HEK293 (cell line): Measurements from ENCODE around the gene MMP19.

ENCODE experiments used
- EGR2 ChIP-seq: fragments of 450-650 bp; formaldehyde crosslinking; IDR thresholded peaks from 2 replicates; pipeline ENCODE4 v1.5.1; 2016; ENCODE audit warnings: low read depth, missing biosample characterization, missing genetic modification characterization
- HOXA7 ChIP-seq: sonication (generic); formaldehyde crosslinking; IDR thresholded peaks from 2 replicates; pipeline ENCODE4 v1.8.1; 2022; ENCODE audit warnings: missing genetic modification reagents, borderline replicate concordance
- KLF16 ChIP-seq: fragments of 450-650 bp; formaldehyde crosslinking; IDR thresholded peaks from 2 replicates; pipeline ENCODE4 v1.5.1; 2017; ENCODE audit warnings: missing biosample characterization, missing genetic modification characterization
- OVOL3 ChIP-seq: fragments of 450-650 bp; formaldehyde crosslinking; IDR thresholded peaks from 2 replicates; pipeline ENCODE4 v1.5.1; 2016; ENCODE audit warnings: missing biosample characterization, missing genetic modification characterization
- PRDM10 ChIP-seq: fragments of 450-650 bp; formaldehyde crosslinking; IDR thresholded peaks from 2 replicates; pipeline ENCODE4 v1.5.1; 2016; ENCODE audit warnings: missing biosample characterization, missing genetic modification characterization
- SP3 ChIP-seq: fragments of 450-650 bp; formaldehyde crosslinking; IDR thresholded peaks from 2 replicates; pipeline ENCODE4 v1.5.1; 2016; ENCODE audit warnings: missing biosample characterization, missing genetic modification characterization
- TSHZ1 ChIP-seq: fragments of 450-650 bp; formaldehyde crosslinking; IDR thresholded peaks from 2 replicates; pipeline ENCODE4 v1.5.1; 2016; ENCODE audit warnings: missing biosample characterization, missing genetic modification characterization, borderline replicate concordance
- ZBTB10 ChIP-seq: fragments of 450-650 bp; formaldehyde crosslinking; IDR thresholded peaks from 2 replicates; pipeline ENCODE4 v1.5.1; 2016; ENCODE audit warnings: missing biosample characterization, missing genetic modification characterization
- ZBTB11 ChIP-seq: fragments of 450-650 bp; formaldehyde crosslinking; conservative IDR thresholded peaks from 2 replicates; pipeline ENCODE4 v1.5.1; 2016; ENCODE audit warnings: low read depth, missing biosample characterization, missing genetic modification characterization
- ZBTB17 ChIP-seq: fragments of 450-650 bp; formaldehyde crosslinking; IDR thresholded peaks from 2 replicates; pipeline ENCODE4 v1.5.1; 2016; ENCODE audit warnings: missing biosample characterization, missing genetic modification characterization
- ZEB2 ChIP-seq: fragments of 450-650 bp; formaldehyde crosslinking; IDR thresholded peaks from 2 replicates; pipeline ENCODE4 v1.5.1; 2016; ENCODE audit warnings: missing biosample characterization, missing genetic modification characterization
- ZNF157 ChIP-seq: fragments of 450-650 bp; formaldehyde crosslinking; IDR thresholded peaks from 2 replicates; pipeline ENCODE4 v1.5.1; 2016; ENCODE audit warnings: missing biosample characterization, missing genetic modification characterization
- ZNF174 ChIP-seq: fragments of 450-650 bp; formaldehyde crosslinking; IDR thresholded peaks from 2 replicates; pipeline ENCODE4 v1.5.0; 2017; ENCODE audit warnings: missing biosample characterization, mild to moderate bottlenecking, missing genetic modification characterization
- ZNF202 ChIP-seq: fragments of 450-650 bp; formaldehyde crosslinking; IDR thresholded peaks from 2 replicates; pipeline ENCODE4 v1.5.1; 2016; ENCODE audit warnings: missing biosample characterization, missing genetic modification characterization, borderline replicate concordance
- ZNF223 ChIP-seq: fragments of 450-650 bp; formaldehyde crosslinking; IDR thresholded peaks from 2 replicates; pipeline ENCODE4 v1.5.1; 2016; ENCODE audit warnings: missing biosample characterization, missing genetic modification characterization
- ZNF292 ChIP-seq: fragments of 450-650 bp; formaldehyde crosslinking; IDR thresholded peaks from 2 replicates; pipeline ENCODE4 v1.5.1; 2016; ENCODE audit warnings: low read depth, missing biosample characterization, missing genetic modification characterization, borderline replicate concordance
- ZNF426 ChIP-seq: fragments of 450-650 bp; formaldehyde crosslinking; IDR thresholded peaks from 2 replicates; pipeline ENCODE4 v1.5.1; 2017; ENCODE audit warnings: missing biosample characterization, missing genetic modification characterization, mild to moderate bottlenecking, inconsistent platforms, moderate library complexity
- ZNF548 ChIP-seq: fragments of 450-650 bp; formaldehyde crosslinking; IDR thresholded peaks from 2 replicates; pipeline ENCODE4 v1.5.1; 2016; ENCODE audit warnings: missing biosample characterization, missing genetic modification characterization
- ZNF585B ChIP-seq: fragments of 450-650 bp; formaldehyde crosslinking; IDR thresholded peaks from 2 replicates; pipeline ENCODE4 v1.5.1; 2016; ENCODE audit warnings: missing biosample characterization, missing genetic modification characterization
- ZNF600 ChIP-seq: fragments of 450-650 bp; formaldehyde crosslinking; IDR thresholded peaks from 2 replicates; pipeline ENCODE4 v1.5.1; 2016; ENCODE audit warnings: missing biosample characterization, missing genetic modification characterization
- ZSCAN4 ChIP-seq: fragments of 450-650 bp; formaldehyde crosslinking; IDR thresholded peaks from 2 replicates; pipeline ENCODE4 v1.5.1; 2017; ENCODE audit warnings: missing biosample characterization, missing genetic modification characterization
- TF ChIP-seq, protein P1 (sequence below): fragments of 450-650 bp; formaldehyde crosslinking; IDR thresholded peaks from 2 replicates; pipeline ENCODE4 v1.5.1; 2016; ENCODE audit warnings: missing biosample characterization, missing genetic modification characterization

The MMP19 gene

GRCh38 chr12:55817345-55818139 is 25.2 kb downstream of the MMP19 start, which contains the start of the genes ORMDL2 and SARNP (continued):
- TF ChIP-seq ZBTB10 (tag by site-specific recombination), result peak; percentile 83
- TF ChIP-seq, protein P1, sequence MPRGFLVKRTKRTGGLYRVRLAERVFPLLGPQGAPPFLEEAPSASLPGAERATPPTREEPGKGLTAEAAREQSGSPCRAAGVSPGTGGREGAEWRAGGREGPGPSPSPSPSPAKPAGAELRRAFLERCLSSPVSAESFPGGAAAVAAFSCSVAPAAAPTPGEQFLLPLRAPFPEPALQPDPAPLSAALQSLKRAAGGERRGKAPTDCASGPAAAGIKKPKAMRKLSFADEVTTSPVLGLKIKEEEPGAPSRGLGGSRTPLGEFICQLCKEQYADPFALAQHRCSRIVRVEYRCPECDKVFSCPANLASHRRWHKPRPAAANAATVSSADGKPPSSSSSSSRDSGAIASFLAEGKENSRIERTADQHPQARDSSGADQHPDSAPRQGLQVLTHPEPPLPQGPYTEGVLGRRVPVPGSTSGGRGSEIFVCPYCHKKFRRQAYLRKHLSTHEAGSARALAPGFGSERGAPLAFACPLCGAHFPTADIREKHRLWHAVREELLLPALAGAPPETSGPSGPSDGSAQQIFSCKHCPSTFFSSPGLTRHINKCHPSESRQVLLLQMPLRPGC (tag by site-specific recombination), result 0 out of 2 replicates have a peak, but pooled peaks have one; percentile 60
- TF ChIP-seq ZNF157, result no peak
- TF ChIP-seq PRDM10 (tag by site-specific recombination), result peak; percentile 85
- TF ChIP-seq ZSCAN4 (tag by site-specific recombination), result no peak
- peak; percentile 97 for TF ChIP-seq SP3 (tag by site-specific recombination)
- TF ChIP-seq ZBTB17, result peak; percentile 98
- TF ChIP-seq ZEB2 (tag by site-specific recombination), result peak; percentile 68
- TF ChIP-seq ZNF202, result no peak
- TF ChIP-seq KLF16, result peak; percentile 65
- TF ChIP-seq ZNF548, result no peak
- TF ChIP-seq ZBTB11 (tag by site-specific recombination), result peak; percentile 40; the same call in 1 of the 2 replicates
- TF ChIP-seq ZNF426 (tag by site-specific recombination), result no peak
- no peak for TF ChIP-seq ZNF174
- no peak for TF ChIP-seq ZNF292
- TF ChIP-seq OVOL3 (tag by site-specific recombination), result no peak
- TF ChIP-seq TSHZ1, result no peak
- TF ChIP-seq ZNF585B (tag by site-specific recombination), result no peak
- TF ChIP-seq ZNF600 (tag by site-specific recombination), result peak; percentile 95
- TF ChIP-seq EGR2 (tag by site-specific recombination), result peak; percentile 81
- no peak for TF ChIP-seq HOXA7 (CRISPR knock-in tag)
- TF ChIP-seq ZNF223 (tag by site-specific recombination), result no peak
